ENCODE measurements around the gene OSBPL6. TPM values are rescaled to one million over a fixed set of nuclear protein-coding genes. Genes with fewer than 3 reads are reported as not detected.
A peak's percentile ranks its signal among the peaks of the same experiment; 100 is the strongest.

Gene OSBPL6
- total and polyA plus RNA-seq, 11 donors, result 1.2 to 9.6 (median 4.2) TPM

- TF ChIP-seq, protein P1, sequence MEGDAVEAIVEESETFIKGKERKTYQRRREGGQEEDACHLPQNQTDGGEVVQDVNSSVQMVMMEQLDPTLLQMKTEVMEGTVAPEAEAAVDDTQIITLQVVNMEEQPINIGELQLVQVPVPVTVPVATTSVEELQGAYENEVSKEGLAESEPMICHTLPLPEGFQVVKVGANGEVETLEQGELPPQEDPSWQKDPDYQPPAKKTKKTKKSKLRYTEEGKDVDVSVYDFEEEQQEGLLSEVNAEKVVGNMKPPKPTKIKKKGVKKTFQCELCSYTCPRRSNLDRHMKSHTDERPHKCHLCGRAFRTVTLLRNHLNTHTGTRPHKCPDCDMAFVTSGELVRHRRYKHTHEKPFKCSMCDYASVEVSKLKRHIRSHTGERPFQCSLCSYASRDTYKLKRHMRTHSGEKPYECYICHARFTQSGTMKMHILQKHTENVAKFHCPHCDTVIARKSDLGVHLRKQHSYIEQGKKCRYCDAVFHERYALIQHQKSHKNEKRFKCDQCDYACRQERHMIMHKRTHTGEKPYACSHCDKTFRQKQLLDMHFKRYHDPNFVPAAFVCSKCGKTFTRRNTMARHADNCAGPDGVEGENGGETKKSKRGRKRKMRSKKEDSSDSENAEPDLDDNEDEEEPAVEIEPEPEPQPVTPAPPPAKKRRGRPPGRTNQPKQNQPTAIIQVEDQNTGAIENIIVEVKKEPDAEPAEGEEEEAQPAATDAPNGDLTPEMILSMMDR (IDR thresholded peaks at IDR 0.05), result no peak
- no peak for TF ChIP-seq POLR2A (IDR thresholded peaks at IDR 0.05)
- H3K27me3 ChIP-seq, result no peaks in the 10 kb centered on the region
- ATAC-seq, result no peak
- no peaks in the 10 kb centered on the region for H3K36me3 ChIP-seq
- intact Hi-C loops (cut with DNase I), result loop anchor here in 1 of 10 donors (10.0 kb wide), 1 partner anchor 74 kb away; no protein-coding TSS in a partner anchor
- peaks cover 0 to 9% (median 0%) of the 10 kb centered on the region in 12 donors for H3K4me1 ChIP-seq
- no peak overlapping the region for H3K4me3 ChIP-seq
- DNase-seq, result no peak
- 87 to 97% (median 93%) methylated on average over 1 of the region's 1 CpG for WGBS, 4 donors
- no peak overlapping the region for H3K27ac ChIP-seq
- H3K9me3 ChIP-seq, result no peaks in the 10 kb centered on the region
These were observed 14.0 kb downstream of the OSBPL6 start for GRCh38 chr2:178208336-178208735.

DNA sequence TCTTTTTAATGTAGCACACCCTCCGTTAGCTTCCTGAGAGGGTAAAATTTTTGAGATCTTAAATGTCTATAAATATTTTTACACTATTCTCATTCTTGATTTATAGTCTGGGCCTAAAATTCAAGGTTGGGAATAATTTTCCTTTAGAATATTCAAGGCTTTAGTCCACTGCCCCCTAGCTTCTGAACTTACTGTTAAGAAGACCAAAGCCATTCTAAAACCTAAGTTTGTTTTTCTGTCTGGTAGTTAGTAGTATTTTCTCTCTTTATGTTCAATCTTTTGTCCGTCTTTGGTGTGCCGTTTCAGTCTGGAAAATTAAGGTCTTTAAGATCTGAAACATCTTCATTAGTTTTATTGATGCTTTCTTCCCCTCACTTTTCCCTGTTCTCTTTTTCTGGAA lies 14.5 kb downstream of the OSBPL6 start:
- H3K4me1 ChIP-seq, result peaks cover 0 to 9% (median 0%) of the 10 kb centered on the region in 12 donors
- intact Hi-C loops (cut with DNase I), result loop anchor here in 1 of 10 donors (10.0 kb wide), 1 partner anchor 74 kb away; no protein-coding TSS in a partner anchor
- no peaks in the 10 kb centered on the region for H3K9me3 ChIP-seq
- no peak overlapping the region for H3K27ac ChIP-seq
- H3K27me3 ChIP-seq, result no peaks in the 10 kb centered on the region
- DNase-seq, result no peak
- no peak overlapping the region for H3K4me3 ChIP-seq
- TF ChIP-seq, protein P1 (IDR thresholded peaks at IDR 0.05), result peak in 8 of 12 donors; percentile 4 to 43 (median 23)
- no peak for TF ChIP-seq POLR2A (IDR thresholded peaks at IDR 0.05)
- ATAC-seq, result no peak
- H3K36me3 ChIP-seq, result no peaks in the 10 kb centered on the region
- 83 to 88% (median 86%) methylated on average over 3 of the region's 3 CpGs for WGBS, 4 donors

DNA sequence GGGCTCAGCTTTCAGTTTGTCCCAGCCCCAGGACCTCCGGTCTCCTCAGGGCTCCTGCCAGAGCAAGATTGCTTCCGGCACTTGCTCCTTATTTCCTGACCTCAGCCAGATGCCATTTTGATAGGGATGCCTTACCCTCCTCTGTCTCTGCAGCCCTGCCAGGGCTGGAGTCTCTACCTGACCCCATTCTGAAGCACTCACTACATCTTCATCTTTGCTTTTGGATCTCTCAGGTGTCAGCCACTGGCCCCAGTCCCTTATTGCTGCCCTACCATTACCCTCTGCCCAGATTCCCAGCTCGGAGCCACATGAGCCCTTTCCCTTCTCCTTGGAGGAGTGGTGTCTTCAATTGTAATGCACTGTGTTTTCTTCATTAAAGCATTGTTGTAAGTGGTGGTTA lies 17.1 kb downstream of the OSBPL6 start:
- DNase-seq (no peak), ATAC-seq (no peak)
- intact Hi-C loops (cut with DNase I), result no loop called here
- no peak overlapping the region for H3K27ac ChIP-seq
- no peak for TF ChIP-seq POLR2A (IDR thresholded peaks at IDR 0.05)
- TF ChIP-seq, protein P1 (IDR thresholded peaks at IDR 0.05), result no peak
- no peak overlapping the region for H3K4me3 ChIP-seq
- no peaks in the 10 kb centered on the region for H3K36me3 ChIP-seq
- no peaks in the 10 kb centered on the region for H3K27me3 ChIP-seq
- WGBS, 4 donors, result 69 to 85% (median 75%) methylated on average over 3 of the region's 3 CpGs
- H3K9me3 ChIP-seq, result no peaks in the 10 kb centered on the region
- peaks cover 0 to 5% (median 0%) of the 10 kb centered on the region in 12 donors for H3K4me1 ChIP-seq

DNA sequence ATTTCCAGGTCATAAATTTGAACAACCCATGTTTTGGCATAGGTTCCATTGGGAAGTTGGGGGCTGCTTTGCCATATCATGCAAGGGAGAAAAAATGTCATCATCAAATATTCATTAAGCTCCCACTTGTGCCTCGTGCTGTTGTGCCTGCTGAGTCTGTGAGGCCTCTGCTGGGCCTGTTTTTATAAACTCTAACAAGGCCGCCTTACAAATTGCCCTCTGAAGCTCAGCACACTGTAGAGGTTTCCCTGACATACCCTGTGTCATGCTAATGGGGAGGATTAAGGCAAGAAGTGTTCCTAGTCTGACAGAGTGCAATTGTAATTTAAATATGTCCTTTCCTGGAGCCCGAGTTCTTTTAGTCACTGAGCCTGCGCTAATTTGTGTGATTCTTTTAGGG lies 17.6 kb downstream of the OSBPL6 start:
- Histone ChIP-seq H3K4me3 (no peak overlapping the region), H3K9me3 (no peaks in the 10 kb centered on the region), H3K36me3 (no peaks in the 10 kb centered on the region), H3K4me1 (peaks cover 0 to 5% (median 0%) of the 10 kb centered on the region in 12 donors), H3K27ac (no peak overlapping the region), H3K27me3 (no peaks in the 10 kb centered on the region)
- 80 to 86% (median 83%) methylated on average over 4 of the region's 4 CpGs for WGBS, 4 donors
- TF ChIP-seq, protein P1 (IDR thresholded peaks at IDR 0.05), result no peak
- no peak for TF ChIP-seq POLR2A (IDR thresholded peaks at IDR 0.05)
- DNase-seq (no peak), ATAC-seq (no peak)
- intact Hi-C loops (cut with DNase I), result no loop called here

All from heart left ventricle (tissue), 16 donors.